HEK293T (cell line): Measurements from ENCODE around the gene TMPRSS7.

Source experiments
- CTCF ChIA-PET: fragments of 350-600 bp; formaldehyde crosslinking; extraction: SDS; loops from one replicate; lab custom pipeline; 2021; ENCODE audit warnings: antibody characterized with exemption, inconsistent platforms; lab: Yijun Ruan, JAX
- POLR2A ChIA-PET: fragments of 350-600 bp; formaldehyde crosslinking; extraction: SDS; loops from one replicate; lab custom pipeline; 2020; ENCODE audit warnings: antibody characterized with exemption, inconsistent platforms; lab: Yijun Ruan, JAX
- DNase-seq: peaks from one replicate; pipeline ENCODE4 v3.0.0; 2012; ENCODE audit warnings: mixed read lengths; ENCODE audit errors: extremely low spot score
- CTBP1 ChIP-seq: fragments of 450-650 bp; IDR thresholded peaks from 2 replicates; pipeline ENCODE4 v1.6.1; 2016; ENCODE audit warnings: borderline replicate concordance
- ELF4 ChIP-seq: fragments of 450-650 bp; IDR thresholded peaks from 2 replicates; pipeline ENCODE4 v1.6.1; 2017; ENCODE audit warnings: antibody characterized with exemption
- FOXK2 ChIP-seq: fragments of 450-650 bp; IDR thresholded peaks from 2 replicates; pipeline ENCODE4 v1.6.1; 2016; ENCODE audit warnings: mild to moderate bottlenecking
- FOXM1 ChIP-seq: fragments of 450-650 bp; IDR thresholded peaks from 2 replicates; pipeline ENCODE4 v1.6.1; 2017; ENCODE audit warnings: mild to moderate bottlenecking, borderline replicate concordance
- HDGF ChIP-seq: fragments of 450-650 bp; IDR thresholded peaks from 2 replicates; pipeline ENCODE4 v1.6.1; 2017; ENCODE audit warnings: antibody characterized with exemption, borderline replicate concordance
- L3MBTL2 ChIP-seq: fragments of 450-650 bp; conservative IDR thresholded peaks from 2 replicates; pipeline ENCODE4 v1.6.1; 2016; ENCODE audit warnings: mild to moderate bottlenecking
- LEF1 ChIP-seq: fragments of 450-650 bp; IDR thresholded peaks from 2 replicates; pipeline ENCODE4 v1.6.1; 2017; ENCODE audit warnings: mild to moderate bottlenecking, borderline replicate concordance
- NFRKB ChIP-seq: fragments of 450-650 bp; IDR thresholded peaks from 2 replicates; pipeline ENCODE4 v1.6.1; 2016; ENCODE audit warnings: mild to moderate bottlenecking, moderate library complexity
- PKNOX1 ChIP-seq: fragments of 450-650 bp; IDR thresholded peaks from 2 replicates; pipeline ENCODE4 v1.6.1; 2016
- SP1 ChIP-seq: fragments of 450-650 bp; IDR thresholded peaks from 2 replicates; pipeline ENCODE4 v1.6.1; 2017
- SUZ12 ChIP-seq: fragments of 450-650 bp; IDR thresholded peaks from 2 replicates; pipeline ENCODE4 v1.6.1; 2016; ENCODE audit warnings: mild to moderate bottlenecking
- TARDBP ChIP-seq: fragments of 450-650 bp; IDR thresholded peaks from 2 replicates; pipeline ENCODE4 v1.6.1; 2016
- ZNF384 ChIP-seq: fragments of 450-650 bp; IDR thresholded peaks from 2 replicates; pipeline ENCODE4 v1.6.1; 2016

Gene TMPRSS7

GRCh38 chr3:112130638-112130993 lies 96.1 kb downstream of the TMPRSS7 start:
- CTCF ChIA-PET: no interaction called here
- POLR2A ChIA-PET: no interaction called here
- TF ChIP-seq FOXK2: no peak
- no peak for TF ChIP-seq L3MBTL2
- no peak for TF ChIP-seq TARDBP
- TF ChIP-seq FOXM1: no peak
- TF ChIP-seq NFRKB: no peak
- TF ChIP-seq ELF4: no peak
- no peak for TF ChIP-seq SP1
- no peak for TF ChIP-seq LEF1
- no peak for TF ChIP-seq PKNOX1
- no peak for TF ChIP-seq SUZ12
- no peak for TF ChIP-seq ZNF384
- no peak for TF ChIP-seq HDGF
- no peak for TF ChIP-seq CTBP1
- no peak for DNase-seq
